Prostate gland (tissue), 2 donors: Measurements from ENCODE around the gene TSHZ1. TPM values are rescaled to one million over a fixed set of nuclear protein-coding genes. Genes with fewer than 3 reads are reported as not detected.

Experiments used
- DNase-seq: peaks from one replicate; pipeline ENCODE4 v3.0.0-alpha.2; 2019; ENCODE audit warnings: low spot score
- H3K27ac ChIP-seq, 2 donors: fragments of 200-600 bp; sonication (generic); 2 replicates each; pipeline ENCODE4 v1.5.1; 2017 to 2019
- H3K27me3 ChIP-seq: fragments of 200-600 bp; sonication (generic); replicated peaks from 2 replicates; pipeline ENCODE4 v1.5.1; 2019; ENCODE audit not compliant: insufficient read depth
- H3K36me3 ChIP-seq, 2 donors: fragments of 200-600 bp; sonication (generic); 1 replicate in 1 of 2; 2 replicates in 1 of 2; pipeline versions ENCODE4 v1.5.1 to v1.8.1; 2017 to 2019
- H3K4me1 ChIP-seq: fragments of 200-600 bp; sonication (generic); replicated peaks from 2 replicates; pipeline ENCODE4 v1.5.1; 2019
- H3K4me3 ChIP-seq, 2 donors: fragments of 200-600 bp; sonication (generic); 2 replicates each; pipeline ENCODE4 v1.5.1; 2017 to 2019
- H3K9me3 ChIP-seq: fragments of 200-600 bp; sonication (generic); 2 replicates; pipeline ENCODE4 v1.5.1; 2017
- POLR2A ChIP-seq: fragments of 450-650 bp; IDR thresholded peaks from one replicate; pipeline ENCODE4 v1.6.1; 2016; ENCODE audit warnings: antibody characterized with exemption, mild to moderate bottlenecking
- POLR2AphosphoS5 ChIP-seq: sonication (generic); formaldehyde crosslinking; IDR thresholded peaks from one replicate; pipeline ENCODE4 v1.6.1; 2017; ENCODE audit warnings: antibody characterized with exemption
- WGBS: methylation state at CpG from one replicate; pipeline ENCODE4 v1.1.5; 2018; 5-methylcytosine and 5-hydroxymethylcytosine counted together
- intact Hi-C: fragments of 100-400 bp; cut with DNase I; formaldehyde crosslinking; loops from one replicate; pipeline ENCODE4 v1.14.2; 2022
- total RNA-seq, 2 donors: library from RNA; depleted of rRNA; stranded (reverse); fragments of >200 nt; gene quantifications; one replicate each; pipeline ENCODE4 v1.1.0, GENCODE V29; 2016
- TF ChIP-seq, protein P1 (sequence below), 4 experiments: fragments of 200-600 bp in 2 of 4; fragments of 450-650 bp in 2 of 4; sonication (generic) in 2 of 4; IDR thresholded peaks; 1 replicate in 3 of 4; 2 replicates in 1 of 4; pipeline ENCODE4 v1.5.1; 2016 to 2019; ENCODE audit warnings: antibody characterized with exemption in 4 of 4, mild to moderate bottlenecking in 2 of 4, moderate library complexity in 2 of 4

TSHZ1 gene
- total RNA-seq, 2 donors from 2014 or later: 18.2 to 48.6 TPM

DNA sequence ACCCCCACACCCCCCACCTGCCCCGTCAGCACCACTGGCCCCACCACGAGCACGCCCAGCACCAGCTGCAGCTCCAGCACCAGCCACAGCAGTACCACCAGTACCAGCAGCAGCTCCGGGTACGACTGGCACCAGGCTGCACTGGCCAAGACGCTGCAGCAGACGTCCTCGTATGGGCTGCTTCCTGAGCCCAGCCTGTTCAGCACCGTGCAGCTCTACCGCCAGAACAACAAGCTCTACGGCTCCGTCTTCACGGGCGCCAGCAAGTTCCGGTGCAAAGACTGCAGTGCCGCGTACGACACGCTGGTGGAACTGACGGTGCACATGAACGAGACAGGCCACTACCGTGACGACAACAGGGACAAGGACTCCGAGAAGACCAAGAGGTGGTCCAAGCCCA, 75.3 kb downstream of the TSHZ1 start:
- intact Hi-C loops: no loop called here
- no peaks in the 10 kb centered on the region for H3K4me1 ChIP-seq

DNA sequence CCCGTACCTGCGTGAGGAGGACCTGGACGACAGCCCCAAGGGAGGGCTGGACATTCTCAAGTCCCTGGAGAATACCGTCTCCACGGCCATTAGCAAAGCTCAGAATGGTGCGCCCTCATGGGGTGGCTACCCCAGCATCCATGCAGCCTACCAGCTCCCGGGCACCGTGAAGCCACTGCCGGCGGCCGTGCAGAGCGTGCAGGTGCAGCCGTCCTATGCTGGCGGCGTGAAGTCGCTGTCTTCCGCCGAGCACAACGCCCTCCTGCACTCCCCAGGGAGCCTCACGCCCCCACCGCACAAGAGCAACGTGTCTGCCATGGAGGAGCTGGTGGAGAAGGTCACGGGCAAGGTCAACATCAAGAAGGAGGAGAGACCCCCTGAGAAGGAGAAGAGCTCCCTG, 76.4 kb downstream of the TSHZ1 start:
- Histone ChIP-seq H3K4me1 (no peaks in the 10 kb centered on the region), H3K27ac (no peak overlapping the region), H3K9me3 (no peaks in the 10 kb centered on the region), H3K27me3 (no peaks in the 10 kb centered on the region), H3K36me3 (no peaks in the 10 kb centered on the region), H3K4me3 (no peak overlapping the region)
- intact Hi-C loops: no loop called here
- 95% methylated on average over 23 of the region's 23 CpGs for WGBS
- no peak for TF ChIP-seq POLR2AphosphoS5
- TF ChIP-seq POLR2A: no peak
- TF ChIP-seq, protein P1, sequence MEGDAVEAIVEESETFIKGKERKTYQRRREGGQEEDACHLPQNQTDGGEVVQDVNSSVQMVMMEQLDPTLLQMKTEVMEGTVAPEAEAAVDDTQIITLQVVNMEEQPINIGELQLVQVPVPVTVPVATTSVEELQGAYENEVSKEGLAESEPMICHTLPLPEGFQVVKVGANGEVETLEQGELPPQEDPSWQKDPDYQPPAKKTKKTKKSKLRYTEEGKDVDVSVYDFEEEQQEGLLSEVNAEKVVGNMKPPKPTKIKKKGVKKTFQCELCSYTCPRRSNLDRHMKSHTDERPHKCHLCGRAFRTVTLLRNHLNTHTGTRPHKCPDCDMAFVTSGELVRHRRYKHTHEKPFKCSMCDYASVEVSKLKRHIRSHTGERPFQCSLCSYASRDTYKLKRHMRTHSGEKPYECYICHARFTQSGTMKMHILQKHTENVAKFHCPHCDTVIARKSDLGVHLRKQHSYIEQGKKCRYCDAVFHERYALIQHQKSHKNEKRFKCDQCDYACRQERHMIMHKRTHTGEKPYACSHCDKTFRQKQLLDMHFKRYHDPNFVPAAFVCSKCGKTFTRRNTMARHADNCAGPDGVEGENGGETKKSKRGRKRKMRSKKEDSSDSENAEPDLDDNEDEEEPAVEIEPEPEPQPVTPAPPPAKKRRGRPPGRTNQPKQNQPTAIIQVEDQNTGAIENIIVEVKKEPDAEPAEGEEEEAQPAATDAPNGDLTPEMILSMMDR (IDR thresholded peaks at IDR 0.05): no peak
- no peak for DNase-seq

More for the DNA sequence above, 75.3 kb downstream of the TSHZ1 start:
- no peaks in the 10 kb centered on the region for H3K36me3 ChIP-seq
- H3K27ac ChIP-seq: no peak overlapping the region
- no peak for TF ChIP-seq POLR2A
- no peak for TF ChIP-seq POLR2AphosphoS5
- TF ChIP-seq, protein P1 (IDR thresholded peaks at IDR 0.05): no peak
- no peak for DNase-seq
- H3K9me3 ChIP-seq: no peaks in the 10 kb centered on the region
- H3K27me3 ChIP-seq: no peaks in the 10 kb centered on the region
- H3K4me3 ChIP-seq: no peak overlapping the region
- WGBS: 96% methylated on average over 18 of the region's 24 CpGs

DNA sequence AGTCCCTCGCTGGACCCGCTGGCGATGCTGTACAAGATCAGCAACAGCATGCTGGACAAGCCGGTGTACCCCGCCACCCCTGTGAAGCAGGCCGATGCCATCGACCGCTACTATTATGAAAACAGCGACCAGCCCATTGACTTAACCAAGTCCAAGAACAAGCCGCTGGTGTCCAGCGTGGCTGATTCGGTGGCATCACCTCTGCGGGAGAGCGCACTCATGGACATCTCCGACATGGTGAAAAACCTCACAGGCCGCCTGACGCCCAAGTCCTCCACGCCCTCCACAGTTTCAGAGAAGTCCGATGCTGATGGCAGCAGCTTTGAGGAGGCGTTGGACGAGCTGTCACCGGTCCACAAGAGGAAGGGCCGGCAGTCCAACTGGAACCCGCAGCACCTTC, 77.1 kb downstream of the TSHZ1 start:
- H3K9me3 ChIP-seq: no peaks in the 10 kb centered on the region
- 99% methylated on average over 24 of the region's 24 CpGs for WGBS
- H3K27me3 ChIP-seq: no peaks in the 10 kb centered on the region
- no peaks in the 10 kb centered on the region for H3K36me3 ChIP-seq
- intact Hi-C loops: no loop called here
- H3K4me3 ChIP-seq: no peak overlapping the region
- H3K4me1 ChIP-seq: no peaks in the 10 kb centered on the region
- no peak for DNase-seq
- TF ChIP-seq POLR2AphosphoS5 (no peak), POLR2A (no peak)
- TF ChIP-seq, protein P1 (IDR thresholded peaks at IDR 0.05): no peak
- no peak overlapping the region for H3K27ac ChIP-seq

DNA sequence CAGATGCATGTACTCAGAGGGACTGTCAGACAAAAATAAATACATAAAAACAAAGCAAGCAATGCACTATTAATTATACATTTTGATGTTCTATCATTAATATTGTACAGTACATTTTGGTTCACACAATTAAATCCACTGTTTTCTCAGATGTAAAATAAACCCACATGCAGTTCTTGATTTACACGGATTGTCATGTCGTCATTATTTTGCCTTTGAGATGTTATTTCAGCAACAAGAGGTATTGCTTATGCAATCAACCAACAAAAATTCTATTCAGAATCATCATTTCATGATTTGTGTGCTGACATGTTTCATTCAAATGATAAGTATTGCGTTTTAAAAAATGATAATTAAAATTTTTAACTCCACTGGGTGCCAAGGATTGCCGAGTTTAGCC, 79.2 kb downstream of the TSHZ1 start:
- TF ChIP-seq POLR2AphosphoS5 (no peak), POLR2A (no peak)
- TF ChIP-seq, protein P1 (IDR thresholded peaks at IDR 0.05): no peak
- no peaks in the 10 kb centered on the region for H3K36me3 ChIP-seq
- H3K27ac ChIP-seq: no peak overlapping the region
- 83% methylated on average over 4 of the region's 4 CpGs for WGBS
- no peak for DNase-seq
- intact Hi-C loops: no loop called here
- no peaks in the 10 kb centered on the region for H3K4me1 ChIP-seq
- no peaks in the 10 kb centered on the region for H3K9me3 ChIP-seq
- H3K4me3 ChIP-seq: no peak overlapping the region
- H3K27me3 ChIP-seq: no peaks in the 10 kb centered on the region

DNA sequence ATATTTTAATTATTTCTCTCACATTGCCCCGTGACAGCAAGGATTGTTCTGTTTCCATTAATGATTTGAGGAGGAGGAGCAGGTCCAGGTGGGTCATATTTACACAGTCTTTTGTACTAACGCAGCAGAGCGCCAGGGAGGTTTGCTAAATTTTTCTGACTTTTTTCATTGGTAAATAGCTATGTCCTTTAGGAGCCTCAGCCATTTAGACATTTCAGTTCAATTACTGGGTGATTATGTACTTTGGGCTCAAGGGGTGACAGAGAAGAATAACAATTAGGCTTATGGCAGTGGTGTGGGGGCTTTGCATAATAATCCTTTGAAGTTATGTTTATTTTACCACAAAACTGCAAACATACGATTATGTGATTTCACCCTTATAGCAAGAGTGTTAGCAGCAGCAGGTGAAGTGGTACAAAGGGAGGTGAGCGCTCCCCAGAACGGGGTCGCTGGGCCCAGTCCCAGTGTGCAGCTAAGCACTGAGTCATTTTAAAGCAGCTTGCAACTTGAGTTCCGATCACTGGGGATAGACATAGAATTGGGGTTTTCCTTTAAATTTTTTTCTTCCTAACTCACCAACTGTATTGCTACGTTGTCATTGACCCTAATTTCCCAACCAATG, 80.3 kb downstream of the TSHZ1 start:
- no peak overlapping the region for H3K4me3 ChIP-seq
- TF ChIP-seq, protein P1 (IDR thresholded peaks at IDR 0.05): no peak
- TF ChIP-seq POLR2AphosphoS5: no peak
- no peak for TF ChIP-seq POLR2A
- WGBS: 74% methylated on average over 9 of the region's 9 CpGs
- no peak overlapping the region for H3K27ac ChIP-seq
- H3K4me1 ChIP-seq: no peaks in the 10 kb centered on the region
- no peaks in the 10 kb centered on the region for H3K36me3 ChIP-seq
- DNase-seq: no peak
- H3K27me3 ChIP-seq: no peaks in the 10 kb centered on the region
- intact Hi-C loops: no loop called here
- H3K9me3 ChIP-seq: no peaks in the 10 kb centered on the region
